Large intestine (tissue), 3 donors: Measurements from ENCODE around the gene SCPEP1. TPM values are rescaled to one million over a fixed set of nuclear protein-coding genes. Genes with fewer than 3 reads are reported as not detected.

Experiments
- DNase-seq, 2 donors: peaks; one replicate each; pipeline versions ENCODE4 v3.0.0 to v3.0.0-alpha.2; 2013
- H3K27ac ChIP-seq: one replicate; pipeline ENCODE4 v1.5.1; 2013; ENCODE audit warnings: low read length
- H3K27me3 ChIP-seq: 2 replicates; pipeline ENCODE4 v1.6.1; 2013; ENCODE audit warnings: low read length; ENCODE audit not compliant: control insufficient read depth, insufficient read depth
- H3K36me3 ChIP-seq: 2 replicates; pipeline ENCODE4 v1.6.1; 2013; ENCODE audit warnings: low read length; ENCODE audit not compliant: control insufficient read depth, insufficient read depth
- H3K4me1 ChIP-seq: one replicate; pipeline ENCODE4 v1.6.1; 2013; ENCODE audit warnings: low read length; ENCODE audit not compliant: control insufficient read depth, insufficient read depth
- H3K4me3 ChIP-seq: one replicate; pipeline ENCODE4 v1.5.1; 2013; ENCODE audit warnings: low read length
- H3K9me3 ChIP-seq: one replicate; pipeline ENCODE4 v1.6.1; 2013; ENCODE audit warnings: mild to moderate bottlenecking, low read depth, low read length, moderate library complexity; ENCODE audit not compliant: control insufficient read depth
- WGBS: methylation state at CpG from one replicate; pipeline ENCODE4 v1.1.5; 2013; ENCODE audit warnings: low lambda C conversion rate; ENCODE audit not compliant: insufficient coverage; 5-methylcytosine and 5-hydroxymethylcytosine counted together
- polyA plus RNA-seq: library from polyadenylated mRNA; unstranded; fragments of 120-200 nt; gene quantifications from one replicate; pipeline ENCODE4 v1.2.1, GENCODE V29; 2013

Gene SCPEP1
- polyA plus RNA-seq, 1 donor: 323 TPM

DNA sequence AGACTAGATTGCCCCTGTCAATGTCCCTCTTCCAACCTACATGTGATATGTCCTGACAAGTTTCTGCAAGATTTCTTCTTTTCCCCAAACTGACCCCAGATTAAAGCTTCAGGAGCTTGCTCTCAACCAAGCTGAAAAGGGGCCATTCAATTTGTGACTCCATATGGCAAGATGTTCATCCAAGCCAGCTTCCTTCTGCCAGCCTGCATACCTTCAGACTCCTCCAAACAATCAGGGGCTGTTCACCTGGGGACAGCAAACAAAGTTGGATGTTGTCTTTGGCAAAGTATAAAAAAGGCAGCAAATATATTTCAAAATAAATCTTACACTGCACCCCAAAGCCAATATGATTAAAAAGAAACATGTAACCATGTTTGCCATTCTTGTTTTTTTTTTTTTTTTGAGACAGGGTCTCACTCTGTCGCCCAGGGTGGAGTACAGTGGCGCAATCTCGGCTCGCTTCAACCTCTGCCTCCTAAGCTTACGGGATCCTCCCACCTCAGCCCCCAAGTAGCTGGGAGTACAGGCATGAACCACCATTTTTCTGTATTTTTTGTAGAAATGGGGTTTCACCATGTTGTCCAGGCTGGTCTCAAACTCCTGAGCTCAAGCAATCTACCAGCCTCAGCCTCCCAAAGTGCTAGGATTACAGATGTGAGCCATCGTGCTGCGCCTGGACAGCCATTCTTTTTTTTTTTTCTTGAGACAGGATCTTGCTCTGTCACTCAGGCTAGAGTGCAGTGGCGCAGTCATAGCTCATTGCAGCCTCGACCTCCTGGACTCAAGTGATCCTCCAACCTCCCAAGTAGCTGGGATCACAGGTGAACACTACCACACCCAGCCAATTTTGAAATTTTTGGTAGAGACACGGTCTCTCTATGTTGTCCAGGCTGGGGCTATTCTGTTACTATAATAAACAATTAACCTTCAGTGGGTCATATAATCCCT is 57.1 kb downstream of the SCPEP1 start:
- peak overlapping the region; percentile 80 for H3K27ac ChIP-seq
- H3K4me3 ChIP-seq: no peak overlapping the region
- 92% methylated on average over 2 of the region's 10 CpGs for WGBS

GRCh38 chr17:57035971-57036481 is 58.1 kb downstream of the SCPEP1 start:
- H3K4me3 ChIP-seq: peak overlapping the region; percentile 14
- peak; percentile 57 to 85 for DNase-seq
- H3K9me3 ChIP-seq: no peaks in the 10 kb centered on the region
- peak overlapping the region; percentile 80 for H3K27ac ChIP-seq
- peaks cover 30% of the 10 kb centered on the region for H3K4me1 ChIP-seq
- WGBS: no CpG with 5 or more reads among the region's 4 CpGs
- H3K36me3 ChIP-seq: no peaks in the 10 kb centered on the region
- no peaks in the 10 kb centered on the region for H3K27me3 ChIP-seq

More for the DNA sequence above, 57.1 kb downstream of the SCPEP1 start:
- Histone ChIP-seq H3K9me3 (no peaks in the 10 kb centered on the region), H3K4me1 (peaks cover 30% of the 10 kb centered on the region), H3K36me3 (no peaks in the 10 kb centered on the region), H3K27me3 (no peaks in the 10 kb centered on the region)
- DNase-seq: peak in 1 of 2 donors; percentile 43

DNA sequence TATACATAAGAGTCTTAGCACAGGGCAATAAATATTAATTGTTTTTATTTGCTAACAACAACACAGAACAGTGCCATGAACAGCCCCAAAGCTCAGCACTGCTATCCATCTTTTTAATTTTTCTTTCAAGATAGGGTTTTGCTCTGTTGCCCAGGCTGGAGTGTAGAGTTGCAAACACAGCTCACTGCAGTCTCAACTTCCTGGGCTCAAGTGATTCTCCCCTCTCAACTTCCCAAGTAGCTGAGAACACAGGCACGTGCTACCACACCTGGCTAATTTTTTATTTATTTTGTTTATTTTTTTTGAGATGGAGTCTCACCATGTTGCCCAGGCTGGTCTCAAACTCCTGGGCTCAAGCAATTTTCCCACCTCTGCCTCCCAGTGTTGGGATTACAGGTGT is 59.5 kb downstream of the SCPEP1 start:
- no peak for DNase-seq
- no peaks in the 10 kb centered on the region for H3K27me3 ChIP-seq
- peaks cover 30% of the 10 kb centered on the region for H3K4me1 ChIP-seq
- H3K36me3 ChIP-seq: no peaks in the 10 kb centered on the region
- no peak overlapping the region for H3K27ac ChIP-seq
- no CpG with 5 or more reads among the region's 1 CpG for WGBS
- H3K4me3 ChIP-seq: no peak overlapping the region
- no peaks in the 10 kb centered on the region for H3K9me3 ChIP-seq

DNA sequence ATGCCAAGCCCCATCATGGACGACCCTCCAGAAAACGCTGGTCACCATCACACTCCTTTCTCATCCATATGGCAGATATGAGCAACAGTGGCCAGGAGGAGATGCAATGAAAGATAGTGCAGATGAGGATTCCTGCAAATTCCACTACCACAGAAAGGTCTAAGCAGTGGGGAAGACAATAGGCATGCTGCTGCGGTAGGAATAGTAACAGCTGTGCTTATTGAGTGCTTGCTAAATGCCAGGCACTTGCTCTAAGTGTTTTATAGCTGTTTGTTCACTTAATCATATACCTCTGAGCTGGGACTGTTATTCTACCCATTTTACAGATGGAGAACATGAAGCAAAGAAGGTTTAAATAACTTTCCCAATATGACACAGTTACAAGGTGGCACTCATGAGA is 60.6 kb downstream of the SCPEP1 start:
- DNase-seq: no peak
- peaks cover 3% of the 10 kb centered on the region for H3K27me3 ChIP-seq
- no peaks in the 10 kb centered on the region for H3K36me3 ChIP-seq
- H3K4me3 ChIP-seq: no peak overlapping the region
- no peak overlapping the region for H3K27ac ChIP-seq
- H3K4me1 ChIP-seq: peaks cover 24% of the 10 kb centered on the region
- no peaks in the 10 kb centered on the region for H3K9me3 ChIP-seq
- WGBS: no CpG with 5 or more reads among the region's 3 CpGs

GRCh38 chr17:57040571-57040970 is 62.6 kb downstream of the SCPEP1 start:
- DNase-seq: no peak
- Histone ChIP-seq H3K4me3 (no peak overlapping the region), H3K4me1 (peaks cover 17% of the 10 kb centered on the region), H3K27ac (no peak overlapping the region), H3K27me3 (peaks cover 20% of the 10 kb centered on the region), H3K36me3 (no peaks in the 10 kb centered on the region), H3K9me3 (no peaks in the 10 kb centered on the region)
- no CpG with 5 or more reads among the region's 2 CpGs for WGBS

DNA sequence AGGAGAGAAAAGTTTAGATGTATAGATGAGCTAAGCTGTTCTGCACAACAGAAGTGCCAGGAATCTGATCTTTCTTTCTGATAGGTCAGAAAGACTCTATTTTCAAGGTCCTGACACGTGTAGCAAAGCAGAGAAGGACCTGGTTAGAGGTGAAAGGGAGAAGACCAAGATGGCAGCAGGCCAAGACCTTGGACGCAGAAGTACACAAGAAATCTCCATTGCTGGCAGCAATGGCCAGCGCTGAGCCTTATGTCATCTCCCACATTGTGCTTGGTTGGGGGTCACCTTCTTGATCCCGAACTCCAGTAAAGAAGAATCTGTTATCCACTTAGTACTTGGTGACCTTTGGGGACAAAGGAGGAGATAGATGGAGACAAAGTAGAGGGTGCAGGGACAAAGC is 65.3 kb downstream of the SCPEP1 start:
- no peak overlapping the region for H3K27ac ChIP-seq
- no peaks in the 10 kb centered on the region for H3K36me3 ChIP-seq
- H3K9me3 ChIP-seq: peaks cover 8% of the 10 kb centered on the region
- no CpG with 5 or more reads among the region's 4 CpGs for WGBS
- H3K4me3 ChIP-seq: no peak overlapping the region
- no peak for DNase-seq
- peaks cover 7% of the 10 kb centered on the region for H3K4me1 ChIP-seq
- H3K27me3 ChIP-seq: peaks cover 35% of the 10 kb centered on the region

- Histone ChIP-seq H3K9me3 (peaks cover 8% of the 10 kb centered on the region), H3K27me3 (peaks cover 35% of the 10 kb centered on the region), H3K4me1 (peaks cover 7% of the 10 kb centered on the region), H3K27ac (no peak overlapping the region), H3K36me3 (no peaks in the 10 kb centered on the region), H3K4me3 (peak overlapping the region; percentile 35)
- WGBS: 76% methylated on average over 4 of the region's 49 CpGs
- DNase-seq: peak in 1 of 2 donors; percentile 29
Measured at GRCh38 chr17:57044976-57045867, 67.3 kb downstream of the SCPEP1 start.

GRCh38 chr17:57045868-57046704 is 68.2 kb downstream of the SCPEP1 start:
- peaks cover 35% of the 10 kb centered on the region for H3K27me3 ChIP-seq
- H3K27ac ChIP-seq: no peak overlapping the region
- peaks cover 8% of the 10 kb centered on the region for H3K9me3 ChIP-seq
- H3K4me3 ChIP-seq: peak overlapping the region; percentile 35
- DNase-seq: peak in 1 of 2 donors; percentile 52
- no peaks in the 10 kb centered on the region for H3K36me3 ChIP-seq
- peaks cover 7% of the 10 kb centered on the region for H3K4me1 ChIP-seq
- WGBS: no CpG with 5 or more reads among the region's 69 CpGs

DNA sequence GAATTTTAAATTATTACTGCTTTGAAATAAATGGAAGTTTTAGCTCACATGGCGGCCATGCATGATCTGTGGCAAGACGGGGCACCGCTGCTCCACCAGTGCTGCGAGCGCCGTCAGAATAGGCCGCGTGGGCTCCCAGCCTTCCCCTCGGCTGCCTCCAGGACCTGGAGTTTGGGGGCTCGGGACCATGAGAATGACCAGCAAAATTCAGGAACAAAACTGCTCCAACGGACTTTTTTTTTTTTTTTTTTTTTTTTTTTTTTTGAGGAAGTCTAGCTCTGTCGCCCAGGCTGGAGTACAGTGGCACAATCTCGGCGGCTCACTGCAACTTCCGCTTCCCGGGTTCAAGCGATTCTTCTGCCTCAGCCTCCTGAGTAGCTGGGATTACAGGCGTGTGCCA is 68.8 kb downstream of the SCPEP1 start:
- no peak overlapping the region for H3K27ac ChIP-seq
- H3K4me1 ChIP-seq: peaks cover 7% of the 10 kb centered on the region
- no peak overlapping the region for H3K4me3 ChIP-seq
- DNase-seq: no peak
- peaks cover 35% of the 10 kb centered on the region for H3K27me3 ChIP-seq
- H3K9me3 ChIP-seq: peaks cover 8% of the 10 kb centered on the region
- WGBS: no CpG with 5 or more reads among the region's 18 CpGs
- no peaks in the 10 kb centered on the region for H3K36me3 ChIP-seq
